ENCODE measurements around the gene DSCAM.

DNA sequence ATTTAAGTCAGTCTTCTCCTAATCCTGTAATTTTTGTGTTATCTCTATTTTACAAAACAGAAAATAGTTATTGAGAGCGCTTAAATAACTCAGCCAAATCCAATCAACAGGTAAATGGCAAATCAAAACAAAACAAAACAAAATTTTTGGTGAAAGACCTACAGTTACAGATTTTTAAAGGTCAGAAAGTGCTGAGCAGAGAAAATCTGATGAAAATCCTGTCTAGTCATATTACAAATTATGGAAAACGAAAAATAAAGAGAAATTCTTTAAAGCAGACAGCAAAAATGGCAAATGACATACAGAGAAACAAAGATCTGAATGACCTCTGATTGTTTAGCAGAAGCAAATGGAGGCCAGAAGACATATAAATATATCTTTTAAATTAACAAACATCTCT, 497.4 kb downstream of the DSCAM start:
- no peak for TF ChIP-seq EZH2phosphoT487 (IDR thresholded peaks at IDR 0.05)
- TF ChIP-seq EZH2 (IDR thresholded peaks at IDR 0.05), result no peak
- TF ChIP-seq, protein P1, sequence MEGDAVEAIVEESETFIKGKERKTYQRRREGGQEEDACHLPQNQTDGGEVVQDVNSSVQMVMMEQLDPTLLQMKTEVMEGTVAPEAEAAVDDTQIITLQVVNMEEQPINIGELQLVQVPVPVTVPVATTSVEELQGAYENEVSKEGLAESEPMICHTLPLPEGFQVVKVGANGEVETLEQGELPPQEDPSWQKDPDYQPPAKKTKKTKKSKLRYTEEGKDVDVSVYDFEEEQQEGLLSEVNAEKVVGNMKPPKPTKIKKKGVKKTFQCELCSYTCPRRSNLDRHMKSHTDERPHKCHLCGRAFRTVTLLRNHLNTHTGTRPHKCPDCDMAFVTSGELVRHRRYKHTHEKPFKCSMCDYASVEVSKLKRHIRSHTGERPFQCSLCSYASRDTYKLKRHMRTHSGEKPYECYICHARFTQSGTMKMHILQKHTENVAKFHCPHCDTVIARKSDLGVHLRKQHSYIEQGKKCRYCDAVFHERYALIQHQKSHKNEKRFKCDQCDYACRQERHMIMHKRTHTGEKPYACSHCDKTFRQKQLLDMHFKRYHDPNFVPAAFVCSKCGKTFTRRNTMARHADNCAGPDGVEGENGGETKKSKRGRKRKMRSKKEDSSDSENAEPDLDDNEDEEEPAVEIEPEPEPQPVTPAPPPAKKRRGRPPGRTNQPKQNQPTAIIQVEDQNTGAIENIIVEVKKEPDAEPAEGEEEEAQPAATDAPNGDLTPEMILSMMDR (IDR thresholded peaks at IDR 0.05), result no peak
